Osteocyte (in vitro differentiated cells): ENCODE measurements around the gene PLXNB1. TPM values are rescaled to one million over a fixed set of nuclear protein-coding genes. Genes with fewer than 3 reads are reported as not detected.

ENCODE experiments used
- DNase-seq: peaks from one replicate; pipeline ENCODE4 v3.0.0; 2021; ENCODE audit warnings: mixed read lengths; ENCODE audit not compliant: unreplicated experiment; ENCODE audit errors: extremely low spot score
- H3K27ac Mint-ChIP-seq: one replicate; pipeline ENCODE4 v1.8.0; 2021; ENCODE audit warnings: mild to moderate bottlenecking, mixed read lengths; ENCODE audit not compliant: unreplicated experiment
- H3K27me3 Mint-ChIP-seq: one replicate; pipeline ENCODE4 v1.8.0; 2021; ENCODE audit warnings: mixed read lengths; ENCODE audit not compliant: unreplicated experiment
- H3K36me3 Mint-ChIP-seq: one replicate; pipeline ENCODE4 v1.8.0; 2021; ENCODE audit warnings: mixed read lengths; ENCODE audit not compliant: unreplicated experiment
- H3K4me1 Mint-ChIP-seq: one replicate; pipeline ENCODE4 v1.8.0; 2021; ENCODE audit warnings: mixed read lengths; ENCODE audit not compliant: unreplicated experiment
- H3K4me3 Mint-ChIP-seq: one replicate; pipeline ENCODE4 v1.8.0; 2021; ENCODE audit warnings: mild to moderate bottlenecking, moderate library complexity, mixed read lengths; ENCODE audit not compliant: unreplicated experiment
- H3K9me3 Mint-ChIP-seq: one replicate; pipeline ENCODE4 v1.8.0; 2021; ENCODE audit warnings: mixed read lengths; ENCODE audit not compliant: unreplicated experiment
- total RNA-seq: library from RNA; stranded (reverse); gene quantifications from 2 replicates; pipeline ENCODE4 v1.2.1, GENCODE V29; 2021
- TF ChIP-seq, protein P1 (sequence below): fragments of 200-600 bp; sonication (generic); IDR thresholded peaks from 2 replicates; pipeline ENCODE4 v1.5.0; 2021; ENCODE audit warnings: antibody characterized with exemption, mild to moderate bottlenecking, moderate library complexity

Gene PLXNB1
- total RNA-seq, 1 donor from 2014 or later, result 88.2 TPM

DNA sequence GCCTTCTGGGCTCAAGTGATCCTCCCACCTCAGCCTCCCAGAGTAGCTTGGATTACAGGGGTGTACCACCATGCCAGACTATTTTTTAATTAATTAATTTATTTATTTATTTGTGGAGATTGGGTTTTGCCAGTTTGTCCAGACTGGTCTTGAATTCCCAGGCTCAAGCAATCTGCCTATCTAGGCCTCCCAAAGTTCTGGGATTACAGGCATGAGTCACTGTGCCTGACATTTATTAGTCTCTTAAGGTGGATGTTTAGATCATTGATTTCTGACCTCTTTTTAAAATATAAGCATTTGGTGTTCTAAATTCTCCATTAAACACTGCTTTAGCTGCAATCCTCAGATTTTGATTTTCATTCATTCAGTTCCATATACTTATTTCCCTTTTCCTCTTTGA, 42.3 kb downstream of the PLXNB1 start:
- Mint-ChIP-seq H3K36me3 (peaks cover 7% of the 10 kb centered on the region), H3K27me3 (peaks cover 74% of the 10 kb centered on the region), H3K9me3 (peaks cover 15% of the 10 kb centered on the region), H3K27ac (no peak overlapping the region), H3K4me1 (no peaks in the 10 kb centered on the region), H3K4me3 (no peak overlapping the region)
- DNase-seq, result no peak
- TF ChIP-seq, protein P1, sequence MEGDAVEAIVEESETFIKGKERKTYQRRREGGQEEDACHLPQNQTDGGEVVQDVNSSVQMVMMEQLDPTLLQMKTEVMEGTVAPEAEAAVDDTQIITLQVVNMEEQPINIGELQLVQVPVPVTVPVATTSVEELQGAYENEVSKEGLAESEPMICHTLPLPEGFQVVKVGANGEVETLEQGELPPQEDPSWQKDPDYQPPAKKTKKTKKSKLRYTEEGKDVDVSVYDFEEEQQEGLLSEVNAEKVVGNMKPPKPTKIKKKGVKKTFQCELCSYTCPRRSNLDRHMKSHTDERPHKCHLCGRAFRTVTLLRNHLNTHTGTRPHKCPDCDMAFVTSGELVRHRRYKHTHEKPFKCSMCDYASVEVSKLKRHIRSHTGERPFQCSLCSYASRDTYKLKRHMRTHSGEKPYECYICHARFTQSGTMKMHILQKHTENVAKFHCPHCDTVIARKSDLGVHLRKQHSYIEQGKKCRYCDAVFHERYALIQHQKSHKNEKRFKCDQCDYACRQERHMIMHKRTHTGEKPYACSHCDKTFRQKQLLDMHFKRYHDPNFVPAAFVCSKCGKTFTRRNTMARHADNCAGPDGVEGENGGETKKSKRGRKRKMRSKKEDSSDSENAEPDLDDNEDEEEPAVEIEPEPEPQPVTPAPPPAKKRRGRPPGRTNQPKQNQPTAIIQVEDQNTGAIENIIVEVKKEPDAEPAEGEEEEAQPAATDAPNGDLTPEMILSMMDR, result no peak

DNA sequence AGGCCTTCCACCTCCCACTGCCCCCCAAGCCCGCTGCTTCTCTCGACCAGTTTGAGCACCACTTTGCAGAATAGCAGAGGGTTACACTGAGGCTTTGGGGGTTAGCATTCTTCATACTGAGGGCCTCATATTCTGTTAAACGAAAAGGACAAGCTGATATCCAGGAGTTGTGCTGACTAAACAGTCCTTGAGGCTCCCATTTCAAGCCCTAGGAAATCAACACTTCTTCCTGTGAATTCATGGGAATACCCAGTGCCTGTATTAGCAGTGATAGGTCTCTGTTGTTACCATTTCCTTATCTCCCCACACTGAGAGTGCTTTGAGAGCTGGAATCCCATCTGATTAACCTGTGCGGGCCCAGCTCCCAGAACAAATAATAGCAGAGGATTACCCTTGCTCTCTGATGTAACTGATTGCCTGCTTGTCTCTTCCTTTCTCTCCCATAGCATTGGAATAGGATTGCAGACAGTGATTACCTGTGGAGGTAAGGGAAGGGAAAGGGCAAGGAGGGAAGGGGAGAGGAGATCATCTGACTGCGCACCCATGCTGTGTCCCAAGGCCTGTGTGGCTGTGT, 56.9 kb downstream of the PLXNB1 start:
- Mint-ChIP-seq H3K4me1 (no peaks in the 10 kb centered on the region), H3K27ac (no peak overlapping the region), H3K36me3 (no peaks in the 10 kb centered on the region), H3K9me3 (no peaks in the 10 kb centered on the region), H3K4me3 (no peak overlapping the region), H3K27me3 (peaks cover 37% of the 10 kb centered on the region)
- no peak for DNase-seq
- TF ChIP-seq, protein P1, result no peak

DNA sequence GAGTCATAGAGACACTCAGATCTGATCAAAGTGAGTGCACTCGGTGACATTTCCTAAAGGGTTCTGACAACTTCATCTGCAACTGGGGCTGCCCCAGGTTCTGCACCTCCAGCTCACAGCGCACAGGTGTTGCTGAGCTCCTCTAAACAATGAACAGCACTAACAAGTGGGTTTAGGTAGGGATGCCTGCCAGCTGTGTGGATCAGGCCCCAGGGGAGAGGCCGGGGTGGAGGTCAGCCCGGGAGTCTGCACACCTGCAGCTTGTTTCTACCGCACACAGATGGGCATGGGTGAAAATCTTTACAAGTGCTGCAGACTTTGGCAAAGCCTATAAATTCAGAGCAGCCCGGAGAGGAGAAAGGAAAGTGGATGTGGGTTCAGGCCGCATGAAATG, 57.5 kb downstream of the PLXNB1 start:
- TF ChIP-seq, protein P1, result no peak
- Mint-ChIP-seq H3K27ac (no peak overlapping the region), H3K9me3 (no peaks in the 10 kb centered on the region), H3K27me3 (peaks cover 32% of the 10 kb centered on the region), H3K4me1 (no peaks in the 10 kb centered on the region), H3K36me3 (no peaks in the 10 kb centered on the region), H3K4me3 (no peak overlapping the region)
- no peak for DNase-seq

DNA sequence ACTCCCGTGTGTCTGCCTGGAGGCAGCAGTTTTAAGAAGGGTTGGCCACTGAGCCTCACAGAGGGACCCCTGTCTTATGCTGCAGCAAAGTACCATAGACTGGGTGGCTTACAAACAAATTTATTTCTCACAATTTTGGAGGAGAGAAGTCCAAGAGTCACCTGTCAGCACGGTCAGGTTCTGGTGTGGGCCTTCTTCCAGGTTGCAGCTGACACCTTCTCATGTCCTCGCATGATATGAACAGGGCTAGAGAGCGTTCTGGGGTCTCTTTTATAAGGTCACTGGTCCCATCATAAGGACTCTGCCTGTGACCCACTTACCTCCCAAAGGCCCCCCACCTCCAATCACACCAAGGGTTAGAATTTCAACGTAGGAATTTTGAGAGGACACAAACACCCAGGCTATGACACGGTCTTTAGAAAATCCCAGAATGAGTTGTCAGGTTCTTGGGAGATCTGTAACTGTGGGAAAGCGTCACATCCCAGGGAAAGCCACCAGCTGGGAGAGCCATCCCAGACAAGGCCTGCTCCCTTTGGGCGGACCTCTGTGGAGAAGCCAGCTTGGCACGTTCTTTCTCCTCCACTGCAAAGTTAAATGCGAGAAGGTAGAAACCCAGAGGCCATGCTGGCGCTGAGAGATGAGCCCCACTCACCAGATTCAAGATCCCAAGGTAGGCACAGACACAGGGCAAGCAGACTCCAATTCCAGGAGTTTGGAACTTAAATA, 58.1 kb downstream of the PLXNB1 start, which contains the start of gene FBXW12:
Gene FBXW12, plus strand, starts transcription at position 569 of the 726 bp plus-strand sequence. CDS start 549 bp downstream, outside the sequence.
- peaks cover 26% of the 10 kb centered on the region for H3K27me3 Mint-ChIP-seq
- no peak within 1 kb of the TSS for H3K27ac Mint-ChIP-seq
- no peak for DNase-seq
- TF ChIP-seq, protein P1, result no peak
- H3K36me3 Mint-ChIP-seq, result no peaks in the 10 kb centered on the region
- H3K4me1 Mint-ChIP-seq, result no peaks in the 10 kb centered on the region
- H3K9me3 Mint-ChIP-seq, result no peaks in the 10 kb centered on the region
- no peak within 1 kb of the TSS for H3K4me3 Mint-ChIP-seq

DNA sequence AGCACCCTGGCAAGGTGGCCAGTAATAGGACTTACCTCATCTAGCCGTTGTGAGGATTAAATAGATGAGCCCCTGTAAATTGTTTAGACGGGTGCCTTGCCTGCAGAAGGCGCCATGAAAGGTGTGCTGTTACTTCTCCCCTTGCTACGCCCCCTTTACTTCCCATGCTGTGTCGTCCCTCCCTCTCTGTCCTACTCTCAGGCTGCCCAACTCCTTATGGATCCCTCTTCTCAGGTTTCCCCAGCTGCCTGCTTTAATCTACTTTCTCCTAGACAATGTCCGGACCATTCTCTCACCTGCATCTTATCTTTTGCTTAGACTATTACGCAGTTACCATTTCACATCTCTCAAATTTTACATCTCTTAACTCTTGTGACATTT, 59.6 kb downstream of the PLXNB1 start:
- H3K4me3 Mint-ChIP-seq, result no peak overlapping the region
- H3K27me3 Mint-ChIP-seq, result peaks cover 32% of the 10 kb centered on the region
- TF ChIP-seq, protein P1, result no peak
- H3K36me3 Mint-ChIP-seq, result no peaks in the 10 kb centered on the region
- DNase-seq, result no peak
- no peak overlapping the region for H3K27ac Mint-ChIP-seq
- no peaks in the 10 kb centered on the region for H3K9me3 Mint-ChIP-seq
- H3K4me1 Mint-ChIP-seq, result no peaks in the 10 kb centered on the region
